Peyer's patch (tissue), 4 donors: Measurements from ENCODE around the gene GTPBP6.

Source experiments
- POLR2A ChIP-seq, 2 donors: fragments of 450-650 bp; IDR thresholded peaks; one replicate each; pipeline ENCODE4 v1.5.1; 2017; ENCODE audit warnings: antibody characterized with exemption in 2 of 2, mild to moderate bottlenecking in 2 of 2, moderate library complexity in 2 of 2
- TF ChIP-seq, protein P1 (sequence below), 6 experiments: fragments of 450-650 bp in 4 of 6; fragments of 200-600 bp in 2 of 6; sonication (generic) in 1 of 6; IDR thresholded peaks; one replicate each; pipeline ENCODE4 v1.5.1; 2017 to 2019; ENCODE audit warnings: antibody characterized with exemption in 6 of 6, mild to moderate bottlenecking in 3 of 6, moderate library complexity in 1 of 6

DNA sequence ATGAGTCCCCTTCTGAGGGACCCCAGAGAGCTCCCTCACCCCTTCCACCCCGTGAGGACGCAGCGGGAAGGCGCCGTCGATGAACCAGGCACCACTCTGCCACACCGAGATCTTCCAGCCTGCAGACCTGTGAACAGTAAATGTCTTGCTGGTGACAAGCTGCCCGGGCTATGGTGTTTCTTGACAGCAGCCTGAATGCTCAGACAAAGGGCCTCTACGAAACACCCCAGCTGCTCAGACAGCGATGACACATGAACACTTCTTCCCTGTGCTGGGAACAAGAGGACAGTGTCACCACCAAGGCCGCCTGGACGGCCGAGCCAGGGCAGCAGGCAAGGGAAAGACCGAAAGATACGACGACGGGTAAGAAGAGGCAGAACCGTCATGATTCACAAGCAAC, 30.6 kb upstream of the GTPBP6 start:
- TF ChIP-seq, protein P1, sequence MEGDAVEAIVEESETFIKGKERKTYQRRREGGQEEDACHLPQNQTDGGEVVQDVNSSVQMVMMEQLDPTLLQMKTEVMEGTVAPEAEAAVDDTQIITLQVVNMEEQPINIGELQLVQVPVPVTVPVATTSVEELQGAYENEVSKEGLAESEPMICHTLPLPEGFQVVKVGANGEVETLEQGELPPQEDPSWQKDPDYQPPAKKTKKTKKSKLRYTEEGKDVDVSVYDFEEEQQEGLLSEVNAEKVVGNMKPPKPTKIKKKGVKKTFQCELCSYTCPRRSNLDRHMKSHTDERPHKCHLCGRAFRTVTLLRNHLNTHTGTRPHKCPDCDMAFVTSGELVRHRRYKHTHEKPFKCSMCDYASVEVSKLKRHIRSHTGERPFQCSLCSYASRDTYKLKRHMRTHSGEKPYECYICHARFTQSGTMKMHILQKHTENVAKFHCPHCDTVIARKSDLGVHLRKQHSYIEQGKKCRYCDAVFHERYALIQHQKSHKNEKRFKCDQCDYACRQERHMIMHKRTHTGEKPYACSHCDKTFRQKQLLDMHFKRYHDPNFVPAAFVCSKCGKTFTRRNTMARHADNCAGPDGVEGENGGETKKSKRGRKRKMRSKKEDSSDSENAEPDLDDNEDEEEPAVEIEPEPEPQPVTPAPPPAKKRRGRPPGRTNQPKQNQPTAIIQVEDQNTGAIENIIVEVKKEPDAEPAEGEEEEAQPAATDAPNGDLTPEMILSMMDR (IDR thresholded peaks at IDR 0.05) = no peak
- no peak for TF ChIP-seq POLR2A (IDR thresholded peaks at IDR 0.05)
